HG03460 (cell line): Measurements from ENCODE around the gene SCAMP2.

Source experiments
- ATAC-seq: cut with Tn5 transposase; IDR thresholded peaks from one replicate; pipeline ENCODE4 v1.9.1; 2021; ENCODE audit not compliant: unreplicated experiment

SCAMP2 gene

GRCh38 chr15:74799255-74799855 lies 73.8 kb downstream of the SCAMP2 start:
- no peak for ATAC-seq

DNA sequence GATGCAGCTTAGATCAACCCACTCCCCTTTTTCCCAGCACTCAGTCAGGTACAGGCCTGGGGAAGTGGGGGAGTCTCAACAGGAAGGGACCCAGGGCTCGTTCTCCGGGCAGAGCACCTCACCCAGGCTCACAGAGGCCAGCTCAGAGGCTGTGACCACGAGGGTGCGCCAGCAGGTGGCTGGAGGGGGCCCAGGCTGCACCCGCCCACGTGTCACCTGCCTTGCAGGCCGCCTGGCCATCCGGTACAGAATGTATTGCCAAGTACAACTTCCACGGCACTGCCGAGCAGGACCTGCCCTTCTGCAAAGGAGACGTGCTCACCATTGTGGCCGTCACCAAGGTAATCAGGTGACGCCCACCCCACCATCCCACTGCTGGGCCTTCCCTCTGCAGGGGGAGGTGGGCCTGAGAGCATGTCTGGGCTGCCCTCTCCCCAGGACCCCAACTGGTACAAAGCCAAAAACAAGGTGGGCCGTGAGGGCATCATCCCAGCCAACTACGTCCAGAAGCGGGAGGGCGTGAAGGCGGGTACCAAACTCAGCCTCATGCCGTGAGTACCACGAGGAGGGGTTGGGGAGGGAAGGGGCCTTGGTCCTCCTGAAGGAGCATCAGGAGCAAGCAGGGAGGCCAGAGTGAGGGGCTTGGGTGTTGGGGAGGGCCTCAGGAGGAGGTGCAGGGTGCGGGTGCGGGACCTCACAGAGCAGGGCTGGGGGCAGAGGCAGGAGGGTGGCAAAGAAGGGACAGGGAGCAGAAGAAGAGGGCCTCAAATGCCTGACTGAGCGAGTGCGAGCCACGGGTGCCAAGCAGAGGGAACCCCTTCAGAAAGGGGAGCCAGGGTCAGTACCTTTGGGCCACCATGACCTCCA lies 74.5 kb downstream of the SCAMP2 start:
- ATAC-seq = no peak

GRCh38 chr15:74795966-74796625 lies 77.1 kb downstream of the SCAMP2 start:
- ATAC-seq = no peak

- ATAC-seq = no peak
Measured at GRCh38 chr15:74794970-74795349, 78.2 kb downstream of the SCAMP2 start.

- ATAC-seq = no peak
Measured at GRCh38 chr15:74794248-74794969, 78.8 kb downstream of the SCAMP2 start.
